Esophagus muscularis mucosa (tissue), 4 donors: ENCODE measurements around the gene MPC1. TPM values are rescaled to one million over a fixed set of nuclear protein-coding genes. Genes with fewer than 3 reads are reported as not detected.

Source experiments
- DNase-seq: peaks from one replicate; pipeline ENCODE4 v3.0.0-alpha.2; 2017; ENCODE audit errors: extremely low spot score
- H3K27ac ChIP-seq, 4 donors: fragments of 200-600 bp; sonication (generic); replicated peaks in 1 of 4; 1 replicate in 3 of 4; 2 replicates in 1 of 4; pipeline ENCODE4 v1.5.1; 2016 to 2019; ENCODE audit warnings: mild to moderate bottlenecking in 1 of 4
- H3K27me3 ChIP-seq, 4 donors: fragments of 200-600 bp; sonication (generic); one replicate each; pipeline versions ENCODE4 v1.5.1 to v1.6.0; 2016 to 2019
- H3K36me3 ChIP-seq, 4 donors: fragments of 200-600 bp; sonication (generic); one replicate each; pipeline ENCODE4 v1.5.1; 2016 to 2019
- H3K4me1 ChIP-seq, 4 donors: fragments of 200-600 bp; sonication (generic); one replicate each; pipeline ENCODE4 v1.5.1; 2016 to 2019
- H3K4me3 ChIP-seq, 4 donors: fragments of 200-600 bp; sonication (generic); 1 replicate in 2 of 4; 2 replicates in 2 of 4; pipeline ENCODE4 v1.5.1; 2016 to 2019; ENCODE audit warnings: mild to moderate bottlenecking in 4 of 4, moderate library complexity in 1 of 4
- H3K9me3 ChIP-seq, 4 donors: fragments of 200-600 bp; sonication (generic); 1 replicate in 3 of 4; 2 replicates in 1 of 4; pipeline ENCODE4 v1.5.1; 2016 to 2019
- CTCF ChIP-seq, 3 experiments: fragments of 200-600 bp in 2 of 3; fragments of 450-650 bp in 1 of 3; sonication (generic) in 2 of 3; IDR thresholded peaks; one replicate each; pipeline ENCODE4 v1.5.1; 2017 to 2019; ENCODE audit warnings: antibody characterized with exemption in 3 of 3, mild to moderate bottlenecking in 2 of 3, moderate library complexity in 1 of 3
- EP300 ChIP-seq: sonication (generic); formaldehyde crosslinking; IDR thresholded peaks from one replicate; pipeline ENCODE4 v1.6.1; 2017; ENCODE audit warnings: antibody characterized with exemption
- POLR2A ChIP-seq: fragments of 450-650 bp; IDR thresholded peaks from one replicate; pipeline ENCODE4 v1.6.1; 2017; ENCODE audit warnings: antibody characterized with exemption, moderate library complexity, mild to moderate bottlenecking, low read depth
- POLR2AphosphoS5 ChIP-seq, 2 donors: sonication (generic); formaldehyde crosslinking; IDR thresholded peaks; one replicate each; pipeline ENCODE4 v1.6.1; 2017; ENCODE audit warnings: antibody characterized with exemption in 2 of 2
- WGBS: methylation state at CpG from one replicate; pipeline ENCODE4 v1.1.5; 2018; 5-methylcytosine and 5-hydroxymethylcytosine counted together
- intact Hi-C: fragments of 100-400 bp; cut with DNase I; formaldehyde crosslinking; loops from one replicate; pipeline ENCODE4 v1.15.1; 2023
- total RNA-seq, 4 donors: library from RNA; depleted of rRNA; stranded (reverse); fragments of >200 nt; gene quantifications; one replicate each; pipeline versions ENCODE4 v1.1.0 to v1.2.1, GENCODE V29; 2016

MPC1 gene
- total RNA-seq, 4 donors from 2014 or later = 54.7 to 68.1 (median 63.1) TPM

- Histone ChIP-seq H3K27me3 (no peaks in the 10 kb centered on the region), H3K4me1 (no peaks in the 10 kb centered on the region), H3K9me3 (no peaks in the 10 kb centered on the region), H3K27ac (no peak overlapping the region), H3K4me3 (no peak overlapping the region), H3K36me3 (peaks cover 10 to 82% (median 61%) of the 10 kb centered on the region in 4 donors)
- intact Hi-C loops = no loop called here
- no peak for TF ChIP-seq POLR2AphosphoS5 (IDR thresholded peaks at IDR 0.05)
- 95% methylated on average over 17 of the region's 17 CpGs for WGBS
- DNase-seq = no peak
Measured at GRCh38 chr6:166413491-166413951, 30.8 kb upstream of the MPC1 start.

GRCh38 chr6:166412911-166413384 is 30.2 kb upstream of the MPC1 start:
- WGBS = 91% methylated on average over 6 of the region's 13 CpGs
- DNase-seq = no peak
- Histone ChIP-seq H3K4me3 (no peak overlapping the region), H3K4me1 (no peaks in the 10 kb centered on the region), H3K36me3 (peaks cover 7 to 76% (median 57%) of the 10 kb centered on the region in 4 donors), H3K27ac (no peak overlapping the region), H3K9me3 (no peaks in the 10 kb centered on the region), H3K27me3 (no peaks in the 10 kb centered on the region)
- intact Hi-C loops = no loop called here
- TF ChIP-seq CTCF (IDR thresholded peaks at IDR 0.05) = no peak
- TF ChIP-seq POLR2A = no peak
- TF ChIP-seq EP300 = no peak
- TF ChIP-seq POLR2AphosphoS5 (IDR thresholded peaks at IDR 0.05) = no peak

- peaks cover 1 to 70% (median 50%) of the 10 kb centered on the region in 4 donors for H3K36me3 ChIP-seq
- intact Hi-C loops = no loop called here
- no peak overlapping the region for H3K4me3 ChIP-seq
- no peak overlapping the region for H3K27ac ChIP-seq
- TF ChIP-seq EP300 (no peak), CTCF (IDR thresholded peaks at IDR 0.05) (no peak), POLR2A (no peak), POLR2AphosphoS5 (IDR thresholded peaks at IDR 0.05) (no peak)
- no peaks in the 10 kb centered on the region for H3K9me3 ChIP-seq
- DNase-seq = no peak
- no peaks in the 10 kb centered on the region for H3K4me1 ChIP-seq
- no peaks in the 10 kb centered on the region for H3K27me3 ChIP-seq
- WGBS = 94% methylated on average over 23 of the region's 49 CpGs
Measured at GRCh38 chr6:166412156-166412910, 29.6 kb upstream of the MPC1 start.

GRCh38 chr6:166411721-166412151 is 29.0 kb upstream of the MPC1 start:
- no peak overlapping the region for H3K27ac ChIP-seq
- 76% methylated on average over 6 of the region's 12 CpGs for WGBS

More at GRCh38 chr6:166411721-166412151, 29.0 kb upstream of the MPC1 start:
- Histone ChIP-seq H3K4me1 (no peaks in the 10 kb centered on the region), H3K4me3 (no peak overlapping the region), H3K36me3 (peaks cover 0 to 64% (median 44%) of the 10 kb centered on the region in 4 donors), H3K9me3 (no peaks in the 10 kb centered on the region), H3K27me3 (no peaks in the 10 kb centered on the region)
- no peak for DNase-seq
- intact Hi-C loops = no loop called here
- TF ChIP-seq CTCF (IDR thresholded peaks at IDR 0.05) (no peak), POLR2A (no peak), EP300 (no peak), POLR2AphosphoS5 (IDR thresholded peaks at IDR 0.05) (no peak)
